ENCODE measurements around the gene MAP3K13. TPM values are rescaled to one million over a fixed set of nuclear protein-coding genes. Genes with fewer than 3 reads are reported as not detected.
"Not testable (repeated sequence)": the region's sequence is repeated elsewhere in the genome, so short reads cannot be mapped to it uniquely, and the experiment has no call there.

MAP3K13 gene
- total RNA-seq, 1 donor from 2014 or later, result 11.8 TPM

DNA sequence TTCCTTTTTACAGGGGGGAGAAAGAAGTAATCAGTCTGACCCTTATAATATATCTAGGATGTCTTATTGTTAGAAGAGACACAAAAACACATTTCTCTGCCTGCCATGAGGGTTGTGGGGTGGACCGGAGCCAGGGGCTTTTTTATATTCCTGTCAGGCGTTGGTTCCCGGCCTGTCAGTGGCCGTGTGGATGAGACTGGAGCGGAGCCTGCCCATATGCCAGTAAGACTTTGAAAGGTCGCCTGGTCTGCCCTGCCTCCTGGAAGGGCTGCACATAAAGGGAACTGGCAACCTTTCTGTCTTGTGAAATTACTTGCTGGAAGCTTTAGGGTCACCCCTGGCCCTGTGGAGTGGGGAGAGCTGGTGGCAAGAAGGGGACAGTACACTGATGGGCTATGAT, 34.7 kb downstream of the MAP3K13 start:
- intact Hi-C loops (cut with micrococcal nuclease), result no loop called here

DNA sequence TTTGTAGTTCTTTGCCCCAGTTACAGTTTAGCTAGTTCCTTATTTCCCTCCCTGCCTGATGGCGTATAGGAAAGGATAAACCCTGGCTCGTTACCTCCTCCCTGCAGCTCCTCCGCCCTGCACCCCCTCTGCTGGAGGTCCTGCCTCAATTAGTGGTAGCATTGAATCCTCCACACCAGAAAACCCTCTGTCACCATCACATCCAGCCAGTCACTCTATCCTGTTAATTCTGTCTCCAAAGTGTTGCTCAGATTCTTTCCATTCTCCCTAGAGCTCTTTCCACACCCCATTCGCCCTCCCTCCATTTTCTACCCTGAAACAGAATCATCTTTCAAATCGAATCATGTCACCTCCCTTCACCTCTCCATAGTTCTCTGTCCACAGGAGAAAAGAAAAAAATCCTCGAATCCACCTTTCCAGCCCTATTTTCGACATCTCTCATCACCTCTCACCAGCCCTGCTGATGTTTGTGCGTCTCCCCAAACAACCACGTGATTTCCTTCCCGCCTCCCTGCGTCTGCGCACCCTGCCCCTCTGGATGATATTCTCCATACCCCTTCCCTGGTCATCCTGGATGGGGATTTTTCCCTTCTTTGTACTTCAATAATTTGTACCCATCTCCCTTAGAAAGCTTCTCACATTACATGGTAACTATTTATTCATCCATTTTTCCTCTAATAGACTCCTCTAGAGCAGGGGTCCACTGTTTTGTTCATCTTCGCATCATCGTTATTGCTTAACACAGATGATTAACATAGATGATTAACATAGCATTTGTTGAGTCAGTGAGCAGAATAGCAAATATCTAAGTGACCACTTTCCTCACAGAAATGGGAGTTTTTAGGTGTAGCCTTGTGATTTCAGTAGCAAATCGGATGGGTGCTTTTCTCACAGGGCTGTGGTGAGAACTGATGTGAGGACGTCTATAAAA, 37.1 kb downstream of the MAP3K13 start:
- intact Hi-C loops (cut with micrococcal nuclease), result no loop called here

- intact Hi-C loops (cut with micrococcal nuclease), result no loop called here
Measured at GRCh38 chr3:185400866-185401265, 37.9 kb downstream of the MAP3K13 start.

DNA sequence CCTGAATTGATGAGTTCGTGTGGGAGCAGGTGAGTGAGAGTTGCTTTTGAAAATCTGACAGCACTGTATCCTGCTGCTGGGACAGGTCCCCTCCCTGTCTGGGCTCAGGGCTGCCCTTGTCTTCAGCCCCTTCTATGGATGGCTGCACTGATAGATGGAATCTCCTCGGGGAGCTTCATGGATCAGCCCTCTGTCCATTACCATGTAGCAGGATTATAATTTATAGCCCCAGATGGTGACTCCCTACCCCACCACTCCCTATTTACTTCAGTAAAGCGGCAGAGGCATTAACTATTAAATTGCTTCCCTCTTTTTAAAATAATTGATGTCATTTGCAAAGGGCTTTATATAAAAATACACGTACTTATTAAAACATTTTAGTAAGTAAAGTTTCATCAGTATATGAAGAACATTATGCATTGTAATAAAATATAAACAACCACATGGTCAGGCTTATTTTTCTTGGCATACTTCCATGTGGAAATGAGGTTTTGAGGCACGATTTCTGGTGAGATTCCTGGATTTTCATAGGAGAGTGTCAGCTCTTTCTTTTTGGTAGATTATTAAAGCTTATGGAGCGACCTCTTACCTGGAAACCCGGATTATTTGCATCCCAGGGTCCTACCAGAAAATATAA, 38.5 kb downstream of the MAP3K13 start:
- intact Hi-C loops (cut with micrococcal nuclease), result no loop called here

DNA sequence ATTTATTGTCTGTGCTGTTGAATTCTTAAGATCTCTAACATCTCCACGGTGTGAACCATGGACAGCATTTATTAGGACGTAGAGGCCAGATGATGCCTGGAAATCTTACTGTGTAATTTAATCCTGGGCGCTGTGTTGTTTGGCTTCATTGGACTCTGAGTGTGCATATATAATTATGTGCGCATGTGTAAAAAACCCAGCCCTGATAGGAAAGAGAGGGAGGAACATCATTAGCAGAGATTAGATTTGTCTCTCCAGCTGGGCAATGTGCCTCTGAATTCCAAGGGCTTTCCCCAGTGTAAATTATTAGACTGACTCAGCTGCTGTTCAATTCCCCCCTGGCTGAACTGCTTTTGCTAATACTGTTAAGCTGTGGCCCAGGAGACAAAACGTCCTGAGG, 39.6 kb downstream of the MAP3K13 start:
- intact Hi-C loops (cut with micrococcal nuclease), result no loop called here

DNA sequence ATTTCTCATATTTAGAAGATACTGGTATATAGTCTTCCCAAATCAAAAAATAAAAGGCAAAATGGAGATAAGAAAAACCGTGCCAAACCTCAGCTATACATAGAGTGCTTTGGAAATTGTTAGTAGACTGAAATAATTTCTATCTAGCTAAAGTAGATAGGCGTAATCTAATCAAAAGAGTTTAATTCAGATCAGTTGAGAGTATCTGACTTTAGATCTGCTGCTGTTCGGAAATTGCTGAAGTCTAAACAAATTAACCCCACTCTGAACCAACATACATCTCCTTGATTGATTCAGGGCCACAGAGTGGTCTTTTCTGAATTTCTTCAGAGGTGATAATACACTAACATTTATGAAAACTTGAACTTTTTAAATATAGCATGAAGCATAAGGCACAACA, 40.1 kb downstream of the MAP3K13 start:
- intact Hi-C loops (cut with micrococcal nuclease), result no loop called here

DNA sequence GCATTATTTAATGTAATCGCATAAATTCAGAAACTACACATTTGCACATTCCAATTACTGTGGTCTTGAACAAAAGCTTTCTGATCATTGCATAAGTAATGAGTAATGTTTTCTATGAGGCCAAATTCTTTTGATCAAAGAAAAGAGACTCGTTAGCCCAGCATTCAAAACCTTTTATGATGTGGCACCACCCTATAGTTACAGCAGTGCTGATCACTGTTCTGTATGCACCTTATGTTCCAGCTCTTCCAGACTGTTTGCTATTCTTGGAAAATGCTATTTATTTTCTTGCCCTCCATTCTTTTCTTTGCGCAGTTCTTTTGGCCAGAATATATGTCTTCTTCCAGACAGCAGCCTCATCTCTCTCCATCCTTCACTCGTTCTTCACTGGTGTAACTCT, 42.3 kb downstream of the MAP3K13 start:
- intact Hi-C loops (cut with micrococcal nuclease), result no loop called here

GRCh38 chr3:185405664-185406063, 42.7 kb downstream of the MAP3K13 start:
- intact Hi-C loops (cut with micrococcal nuclease), result no loop called here

DNA sequence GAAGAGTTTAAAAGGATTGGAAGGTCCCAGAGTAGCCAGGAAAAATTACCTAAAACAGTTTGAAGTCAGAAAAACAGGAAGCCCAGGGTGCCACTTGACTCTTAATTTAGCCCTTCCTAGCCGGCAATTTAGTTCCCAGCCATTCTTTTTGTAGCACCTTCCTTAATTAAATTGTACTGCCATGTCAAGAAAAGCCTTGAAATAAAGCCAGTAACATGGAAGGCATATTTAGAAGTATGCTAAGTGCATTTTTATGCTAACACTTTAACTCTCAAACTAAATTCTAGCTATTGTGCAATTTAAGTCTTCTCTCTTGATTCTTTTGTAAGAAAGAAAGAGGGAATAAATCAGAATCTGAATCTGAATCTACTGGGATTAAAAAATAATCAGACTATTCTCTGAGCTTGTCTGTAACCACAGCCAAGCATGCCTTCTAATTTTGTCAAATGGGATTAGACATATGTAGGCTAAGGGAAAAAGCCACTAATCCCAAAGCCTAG, 43.2 kb downstream of the MAP3K13 start:
- intact Hi-C loops (cut with micrococcal nuclease), result no loop called here

DNA sequence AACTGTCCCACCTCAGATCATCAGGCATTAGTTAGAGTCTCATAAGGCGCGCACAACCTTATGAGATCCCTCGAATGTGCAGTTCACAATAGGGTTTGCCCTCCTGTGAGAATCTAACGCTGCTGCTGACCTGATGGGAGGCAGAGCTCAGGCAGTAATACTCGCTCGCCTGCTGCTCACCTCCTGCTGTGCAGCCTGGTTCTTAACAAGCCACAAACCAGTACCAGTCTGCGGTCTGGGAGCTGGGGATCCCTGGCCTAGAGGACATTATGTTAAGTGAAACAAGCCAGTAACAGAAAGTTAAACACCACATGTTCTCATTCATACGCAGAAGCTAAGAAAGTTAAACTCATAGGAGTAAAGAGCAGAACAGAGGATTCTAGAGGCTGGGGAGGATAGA, 47.0 kb downstream of the MAP3K13 start:
- intact Hi-C loops (cut with micrococcal nuclease), result no loop called here

GRCh38 chr3:185411133-185411532, 48.2 kb downstream of the MAP3K13 start:
- intact Hi-C loops (cut with micrococcal nuclease), result no loop called here

- intact Hi-C loops (cut with micrococcal nuclease), result no loop called here
Measured at GRCh38 chr3:185416513-185416912, 53.6 kb downstream of the MAP3K13 start.

DNA sequence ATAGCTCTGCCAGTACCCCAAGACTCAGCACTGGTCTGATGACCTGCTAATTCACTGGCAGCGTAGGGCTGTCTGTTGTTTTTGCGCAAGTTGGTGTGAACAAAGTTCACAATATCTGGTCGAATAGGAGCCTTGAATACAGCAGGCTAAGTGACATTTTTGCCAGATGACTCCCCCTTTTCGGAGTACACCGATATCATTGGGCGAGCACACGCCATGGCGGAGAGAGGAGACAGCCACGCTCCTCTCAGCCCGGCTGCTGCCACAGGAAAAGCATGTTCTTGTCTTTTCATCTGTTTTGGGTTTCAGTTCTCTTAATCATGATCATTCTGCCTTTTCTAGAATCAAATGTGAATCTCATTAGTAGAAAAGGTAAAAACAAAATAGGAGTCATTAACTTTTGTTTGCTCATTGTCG, 55.6 kb downstream of the MAP3K13 start:
- intact Hi-C loops (cut with micrococcal nuclease), result not testable (repeated sequence)

- intact Hi-C loops (cut with micrococcal nuclease), result no loop called here
Measured at GRCh38 chr3:185420762-185421161, 57.8 kb downstream of the MAP3K13 start.

DNA sequence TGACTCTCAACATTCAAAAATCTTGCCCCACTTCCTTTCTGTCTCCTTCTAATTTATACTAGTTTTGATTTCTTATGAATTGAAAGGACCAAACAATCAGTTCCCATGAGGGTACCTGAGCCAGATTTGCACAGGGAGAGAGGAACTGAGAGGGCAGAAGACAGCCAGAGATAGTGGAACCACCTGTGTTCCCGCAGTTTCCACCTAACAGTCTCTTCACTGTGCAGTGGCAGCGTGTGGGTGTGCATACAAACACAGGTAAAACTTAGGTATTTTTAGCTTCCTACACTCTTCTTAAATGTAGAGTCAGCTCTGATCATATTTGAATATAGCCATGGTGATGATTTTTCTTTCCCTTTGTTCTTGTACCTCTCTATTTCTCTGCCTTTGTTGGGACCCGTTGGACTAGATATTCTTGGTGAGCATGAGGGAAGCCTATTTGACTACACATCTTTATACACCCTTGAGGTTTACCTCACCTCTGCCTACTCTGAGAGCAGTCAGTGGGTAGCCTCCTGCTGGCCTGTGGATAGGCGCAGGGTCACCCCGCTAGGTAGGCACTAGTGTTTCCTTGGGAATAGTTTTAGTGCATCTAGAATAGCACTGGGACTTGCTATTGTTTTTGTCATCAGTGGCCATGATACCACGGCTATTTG, 58.8 kb downstream of the MAP3K13 start:
- intact Hi-C loops (cut with micrococcal nuclease), result no loop called here

DNA sequence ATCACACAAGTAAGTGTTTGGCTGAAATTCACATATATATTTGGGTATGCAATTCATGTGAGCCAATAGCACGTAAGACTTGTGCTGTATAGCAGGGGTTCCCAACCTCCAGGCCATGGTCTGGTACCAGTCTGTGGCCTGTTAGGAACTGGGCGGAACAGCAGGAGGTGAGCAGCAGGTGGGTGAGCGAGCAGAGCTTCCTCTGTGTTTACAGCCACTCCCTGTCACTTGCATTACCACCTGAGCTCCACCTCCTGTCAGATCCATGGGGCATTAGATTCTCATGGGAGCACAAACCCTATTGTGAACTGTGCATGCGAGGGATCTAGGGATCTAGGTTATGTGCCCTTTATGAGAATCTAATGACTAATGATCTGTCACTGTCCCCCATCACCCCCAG, 59.7 kb downstream of the MAP3K13 start:
- intact Hi-C loops (cut with micrococcal nuclease), result no loop called here

GRCh38 chr3:185423178-185423577, 60.2 kb downstream of the MAP3K13 start:
- intact Hi-C loops (cut with micrococcal nuclease), result no loop called here

DNA sequence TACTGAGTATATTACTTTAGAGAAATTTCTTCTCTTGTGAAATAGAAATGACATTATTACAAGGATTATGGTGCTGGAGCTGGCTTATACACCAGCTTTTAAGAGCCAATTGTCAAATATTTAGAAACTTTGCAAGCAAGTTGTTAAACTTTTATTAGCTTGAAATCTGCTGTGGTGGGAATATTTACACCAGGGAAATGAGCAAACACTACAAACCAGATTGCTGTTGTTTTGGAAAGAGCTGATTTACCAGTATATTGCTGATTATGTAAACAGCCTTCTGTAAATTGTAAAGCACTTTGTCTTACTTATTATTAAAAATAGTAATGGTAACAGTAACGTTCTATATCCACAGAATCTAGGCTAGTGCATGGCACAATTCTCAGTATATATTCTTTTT, 61.5 kb downstream of the MAP3K13 start:
- intact Hi-C loops (cut with micrococcal nuclease), result no loop called here

DNA sequence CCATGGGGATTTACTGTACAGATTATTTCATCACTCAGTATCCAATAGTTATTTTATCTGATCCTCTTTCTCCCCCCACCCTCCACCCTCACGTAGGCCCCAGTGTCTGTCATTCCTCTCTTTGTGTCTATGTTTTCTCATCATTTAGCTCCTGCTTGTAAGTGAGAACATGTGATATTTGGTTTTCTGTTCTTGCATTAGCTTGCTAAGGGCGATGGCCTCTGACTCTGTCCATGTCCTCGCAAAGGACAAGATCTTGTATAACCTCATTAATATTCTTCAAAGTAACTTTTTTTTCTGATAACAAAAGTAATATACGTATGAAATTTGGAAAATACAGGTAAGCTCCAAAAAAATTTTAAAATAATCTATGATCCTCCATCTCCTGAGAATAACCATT, 67.4 kb downstream of the MAP3K13 start:
- intact Hi-C loops (cut with micrococcal nuclease), result no loop called here

GRCh38 chr3:185439745-185440466, 77.0 kb downstream of the MAP3K13 start:
- intact Hi-C loops (cut with micrococcal nuclease), result no loop called here

DNA sequence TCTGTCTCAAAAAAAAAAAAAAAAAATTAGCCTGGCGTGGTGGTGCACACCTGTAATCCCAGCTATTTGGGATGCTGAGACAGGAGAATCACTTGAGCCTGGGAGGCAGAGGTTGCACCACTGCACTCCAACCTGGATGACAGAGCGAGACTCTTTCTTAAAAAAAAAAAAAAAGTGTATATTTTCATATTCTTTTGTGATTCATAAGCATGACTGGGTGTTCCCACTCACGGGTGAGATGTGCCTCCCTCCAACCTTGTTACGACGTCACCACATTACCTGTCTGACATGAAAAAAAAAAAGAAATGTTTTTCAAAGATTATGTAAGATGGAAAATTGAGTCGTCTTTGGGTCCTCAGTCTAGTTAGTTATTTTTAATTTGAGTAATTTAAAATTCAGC, 79.1 kb downstream of the MAP3K13 start:
- intact Hi-C loops (cut with micrococcal nuclease), result no loop called here

All from T-helper 1 cell treated with Interleukin-12 subunit alpha and Interleukin-12 subunit beta and Interleukin-4 antibody, amounts not matched to agents 30 ng/mL and 1 ng/mL, for 36 hours (primary cell).